Astrocyte of the spinal cord (primary cell): Measurements from ENCODE around the gene ANXA4.
A peak's percentile ranks its signal among the peaks of the same experiment; 100 is the strongest.
"Not testable (repeated sequence)": the region's sequence is repeated elsewhere in the genome, so short reads cannot be mapped to it uniquely, and the experiment has no call there.

Experiments
- DNase-seq: peaks from one replicate; pipeline ENCODE4 v3.0.0; 2011; ENCODE audit warnings: low read depth, low spot score
- H3K4me3 ChIP-seq: 2 replicates; pipeline ENCODE4 v1.5.1; 2011; ENCODE audit warnings: low read depth, mild to moderate bottlenecking, low read length, moderate library complexity
- in situ Hi-C: cut with HindIII; loops from 2 replicates; pipeline ENCODE4 v1.10.0; 2017; ENCODE audit warnings: low sequenced_read_pairs
- TF ChIP-seq, protein P1 (sequence below): IDR thresholded peaks from 2 replicates; pipeline ENCODE4 v1.5.1; 2012; ENCODE audit warnings: low read depth, mild to moderate bottlenecking, low read length, inconsistent platforms

The ANXA4 gene

DNA sequence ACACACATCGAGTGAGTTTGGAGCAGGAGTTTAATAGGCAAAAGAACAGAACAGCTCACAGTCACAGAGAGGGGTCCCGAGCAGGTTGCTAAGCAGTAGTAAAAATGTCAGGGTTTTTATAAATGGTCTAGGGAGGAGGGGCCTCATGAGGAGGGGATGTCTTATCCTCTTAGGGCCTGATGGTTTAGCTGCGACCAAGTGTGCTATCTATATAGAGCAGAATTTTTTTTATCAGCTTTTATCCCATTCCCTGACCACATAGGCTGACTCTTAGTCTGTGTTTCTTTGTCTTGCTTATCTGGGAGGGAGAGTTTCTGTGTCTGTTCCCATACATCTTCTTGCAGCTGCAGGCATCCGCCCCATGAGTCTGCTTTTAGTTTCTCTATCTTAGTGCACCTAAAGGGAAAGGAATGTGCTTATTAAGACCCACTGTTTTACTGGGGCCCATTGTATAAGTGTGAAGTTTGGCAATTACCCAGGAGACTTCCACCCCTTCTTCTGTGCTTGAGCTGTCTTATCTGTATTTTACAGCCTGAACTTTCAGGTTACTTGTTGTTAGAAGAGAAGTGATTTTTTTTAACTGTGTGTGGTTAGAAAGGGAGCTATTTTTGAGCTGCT, 57.1 kb downstream of the ANXA4 start:
- in situ Hi-C loops = no loop called here
- DNase-seq = peak; percentile 79
- H3K4me3 ChIP-seq = peak overlapping the region; percentile 33
- TF ChIP-seq, protein P1, sequence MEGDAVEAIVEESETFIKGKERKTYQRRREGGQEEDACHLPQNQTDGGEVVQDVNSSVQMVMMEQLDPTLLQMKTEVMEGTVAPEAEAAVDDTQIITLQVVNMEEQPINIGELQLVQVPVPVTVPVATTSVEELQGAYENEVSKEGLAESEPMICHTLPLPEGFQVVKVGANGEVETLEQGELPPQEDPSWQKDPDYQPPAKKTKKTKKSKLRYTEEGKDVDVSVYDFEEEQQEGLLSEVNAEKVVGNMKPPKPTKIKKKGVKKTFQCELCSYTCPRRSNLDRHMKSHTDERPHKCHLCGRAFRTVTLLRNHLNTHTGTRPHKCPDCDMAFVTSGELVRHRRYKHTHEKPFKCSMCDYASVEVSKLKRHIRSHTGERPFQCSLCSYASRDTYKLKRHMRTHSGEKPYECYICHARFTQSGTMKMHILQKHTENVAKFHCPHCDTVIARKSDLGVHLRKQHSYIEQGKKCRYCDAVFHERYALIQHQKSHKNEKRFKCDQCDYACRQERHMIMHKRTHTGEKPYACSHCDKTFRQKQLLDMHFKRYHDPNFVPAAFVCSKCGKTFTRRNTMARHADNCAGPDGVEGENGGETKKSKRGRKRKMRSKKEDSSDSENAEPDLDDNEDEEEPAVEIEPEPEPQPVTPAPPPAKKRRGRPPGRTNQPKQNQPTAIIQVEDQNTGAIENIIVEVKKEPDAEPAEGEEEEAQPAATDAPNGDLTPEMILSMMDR = no peak

GRCh38 chr2:69801745-69802290, 59.9 kb downstream of the ANXA4 start:
- in situ Hi-C loops = no loop called here
- no peak for DNase-seq
- TF ChIP-seq, protein P1 = no peak
- H3K4me3 ChIP-seq = no peak overlapping the region

DNA sequence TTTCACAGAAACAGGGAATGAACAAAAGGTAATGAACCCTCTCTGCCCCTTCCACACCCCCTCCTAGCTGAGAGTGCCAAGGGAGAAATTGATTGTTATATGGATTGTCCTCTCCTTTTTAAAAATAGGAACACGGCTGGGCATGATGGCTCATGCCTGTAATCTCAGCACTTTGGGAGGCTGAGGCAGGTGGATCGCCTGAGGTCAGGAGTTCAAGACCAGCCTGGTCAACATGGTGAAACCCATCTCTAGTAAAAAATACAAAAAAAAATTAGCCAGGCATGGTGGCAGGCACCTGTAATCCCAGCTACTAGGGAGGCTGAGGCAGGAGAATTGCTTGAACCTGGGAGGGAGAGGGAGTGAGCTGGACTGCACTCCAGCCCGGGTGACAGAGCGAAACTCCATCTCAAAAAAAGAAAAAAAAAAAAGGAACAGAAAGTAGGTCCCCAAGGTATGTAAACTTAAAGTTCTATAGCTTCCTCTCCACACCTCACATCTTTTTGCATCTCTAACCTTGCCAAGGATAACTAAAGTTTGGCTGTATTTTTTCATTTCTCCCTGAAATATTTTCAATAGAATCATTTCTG, 60.9 kb downstream of the ANXA4 start:
- H3K4me3 ChIP-seq, DNase-seq, in situ Hi-C loops: not testable (repeated sequence)

- in situ Hi-C loops = no loop called here
- no peak overlapping the region for H3K4me3 ChIP-seq
- TF ChIP-seq, protein P1 = no peak
- no peak for DNase-seq
Measured at GRCh38 chr2:69804416-69804815, 62.5 kb downstream of the ANXA4 start.

DNA sequence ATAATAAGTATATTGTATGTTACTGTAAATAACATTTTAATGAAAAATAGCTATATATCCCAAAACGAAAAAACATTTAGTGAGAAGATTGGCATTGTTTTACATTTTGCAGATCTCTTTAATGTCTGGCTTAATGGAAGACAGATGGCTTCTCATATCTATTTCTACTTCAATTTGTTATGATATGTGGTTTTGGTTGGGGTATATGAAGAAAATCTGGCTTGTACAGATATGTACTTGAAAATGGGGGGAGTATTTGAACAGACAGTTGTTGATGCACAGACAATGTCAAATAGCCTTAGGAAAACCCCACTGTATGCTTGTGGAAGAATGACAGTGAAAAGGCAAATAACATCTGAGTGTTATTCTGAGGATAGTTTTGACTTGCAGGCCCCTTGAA, 64.0 kb downstream of the ANXA4 start:
- TF ChIP-seq, protein P1 = no peak
- in situ Hi-C loops = no loop called here
- H3K4me3 ChIP-seq = no peak overlapping the region
- no peak for DNase-seq

- no peak for DNase-seq
- in situ Hi-C loops = no loop called here
- H3K4me3 ChIP-seq = no peak overlapping the region
- TF ChIP-seq, protein P1 = no peak
Measured at GRCh38 chr2:69807821-69808540, 66.0 kb downstream of the ANXA4 start.

- no peak for DNase-seq
- in situ Hi-C loops = no loop called here
- TF ChIP-seq, protein P1 = no peak
- H3K4me3 ChIP-seq = no peak overlapping the region
Measured at GRCh38 chr2:69810550-69810949, 68.6 kb downstream of the ANXA4 start.
